Ovary (tissue), 3 donors: ENCODE results near the gene KRT27.

ENCODE experiments used
- EP300 ChIP-seq: sonication (generic); formaldehyde crosslinking; IDR thresholded peaks from one replicate; pipeline ENCODE4 v1.6.1; 2017; ENCODE audit warnings: antibody characterized with exemption
- POLR2A ChIP-seq: fragments of 450-650 bp; IDR thresholded peaks from one replicate; pipeline ENCODE4 v1.6.1; 2017; ENCODE audit warnings: antibody characterized with exemption, mild to moderate bottlenecking, moderate library complexity
- TF ChIP-seq, protein P1 (sequence below), 3 donors: fragments of 450-650 bp in 2 of 3; fragments of 200-600 bp in 1 of 3; IDR thresholded peaks; one replicate each; pipeline versions ENCODE4 v1.5.1 to v1.8.0; 2016 to 2022; ENCODE audit warnings: antibody characterized with exemption in 3 of 3, mild to moderate bottlenecking in 1 of 3
- donor health status: DM: no; HTN: no; CAD: no.

DNA sequence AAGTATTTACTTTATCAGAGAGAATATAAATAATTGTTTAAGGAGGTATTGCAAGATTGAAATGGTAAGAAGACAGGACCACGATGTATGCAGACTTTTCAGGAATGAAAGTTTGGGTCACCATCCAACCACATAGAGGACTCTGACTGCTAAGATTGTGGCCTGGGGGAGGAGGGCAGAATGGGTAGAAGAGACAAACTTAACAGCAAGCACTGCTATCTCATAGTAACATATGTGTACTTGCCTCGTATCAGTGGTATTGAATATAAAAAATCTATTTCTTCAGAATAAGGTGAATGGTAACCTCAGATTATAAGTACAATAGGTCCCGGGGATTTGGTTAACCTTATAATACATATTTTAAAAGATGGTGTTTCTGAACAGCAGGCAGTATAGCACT is 34.2 kb upstream of the KRT27 start:
- TF ChIP-seq, protein P1, sequence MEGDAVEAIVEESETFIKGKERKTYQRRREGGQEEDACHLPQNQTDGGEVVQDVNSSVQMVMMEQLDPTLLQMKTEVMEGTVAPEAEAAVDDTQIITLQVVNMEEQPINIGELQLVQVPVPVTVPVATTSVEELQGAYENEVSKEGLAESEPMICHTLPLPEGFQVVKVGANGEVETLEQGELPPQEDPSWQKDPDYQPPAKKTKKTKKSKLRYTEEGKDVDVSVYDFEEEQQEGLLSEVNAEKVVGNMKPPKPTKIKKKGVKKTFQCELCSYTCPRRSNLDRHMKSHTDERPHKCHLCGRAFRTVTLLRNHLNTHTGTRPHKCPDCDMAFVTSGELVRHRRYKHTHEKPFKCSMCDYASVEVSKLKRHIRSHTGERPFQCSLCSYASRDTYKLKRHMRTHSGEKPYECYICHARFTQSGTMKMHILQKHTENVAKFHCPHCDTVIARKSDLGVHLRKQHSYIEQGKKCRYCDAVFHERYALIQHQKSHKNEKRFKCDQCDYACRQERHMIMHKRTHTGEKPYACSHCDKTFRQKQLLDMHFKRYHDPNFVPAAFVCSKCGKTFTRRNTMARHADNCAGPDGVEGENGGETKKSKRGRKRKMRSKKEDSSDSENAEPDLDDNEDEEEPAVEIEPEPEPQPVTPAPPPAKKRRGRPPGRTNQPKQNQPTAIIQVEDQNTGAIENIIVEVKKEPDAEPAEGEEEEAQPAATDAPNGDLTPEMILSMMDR (IDR thresholded peaks at IDR 0.05) = no peak
- TF ChIP-seq POLR2A = no peak
- TF ChIP-seq EP300 = no peak
